HS-27A (cell line): ENCODE data around the gene DIO3.
"Not testable (repeated sequence)": the region's sequence is repeated elsewhere in the genome, so short reads cannot be mapped to it uniquely, and the experiment has no call there.

Experiments
- DNase-seq: peaks from one replicate; pipeline ENCODE4 v3.0.0-alpha.2; 2012; ENCODE audit warnings: low read depth, missing footprints

Gene DIO3

GRCh38 chr14:101542391-101542790 lies 18.9 kb upstream of the DIO3 start:
- DNase-seq: no peak

GRCh38 chr14:101543814-101544213 lies 17.5 kb upstream of the DIO3 start:
- DNase-seq: no peak

- DNase-seq: no peak
These were observed 16.7 kb upstream of the DIO3 start for GRCh38 chr14:101544550-101544949.

- no peak for DNase-seq
These were observed 14.6 kb upstream of the DIO3 start for GRCh38 chr14:101546706-101547105.

GRCh38 chr14:101547107-101547738 lies 14.1 kb upstream of the DIO3 start:
- no peak for DNase-seq

- no peak for DNase-seq
These were observed 13.2 kb upstream of the DIO3 start for GRCh38 chr14:101547961-101548669.

- no peak for DNase-seq
These were observed 12.6 kb upstream of the DIO3 start for GRCh38 chr14:101548710-101549109.

- no peak for DNase-seq
These were observed 12.1 kb upstream of the DIO3 start for GRCh38 chr14:101549154-101549553.

GRCh38 chr14:101550202-101550912 lies 10.9 kb upstream of the DIO3 start:
- not testable (repeated sequence) for DNase-seq

- no peak for DNase-seq
These were observed 9.3 kb upstream of the DIO3 start for GRCh38 chr14:101551729-101552595.

- DNase-seq: peak; percentile 9
These were observed 8.5 kb upstream of the DIO3 start for GRCh38 chr14:101552786-101553231.

- DNase-seq: no peak
These were observed 7.9 kb upstream of the DIO3 start for GRCh38 chr14:101553393-101553792.

- no peak for DNase-seq
These were observed 7.4 kb upstream of the DIO3 start for GRCh38 chr14:101553931-101554330.

- no peak for DNase-seq
These were observed 6.2 kb upstream of the DIO3 start for GRCh38 chr14:101554991-101555668.

- not testable (repeated sequence) for DNase-seq
These were observed 5.6 kb upstream of the DIO3 start for GRCh38 chr14:101555669-101556043.

GRCh38 chr14:101556131-101556530 lies 5.2 kb upstream of the DIO3 start:
- DNase-seq: no peak

- no peak for DNase-seq
These were observed 4.6 kb upstream of the DIO3 start for GRCh38 chr14:101556566-101557320.

- no peak for DNase-seq
These were observed 4.0 kb upstream of the DIO3 start for GRCh38 chr14:101557321-101557695.

- no peak for DNase-seq
These were observed 3.2 kb upstream of the DIO3 start for GRCh38 chr14:101557811-101558738.

- no peak for DNase-seq
These were observed 2.5 kb upstream of the DIO3 start for GRCh38 chr14:101558739-101559240.
